K562 (cell line): Measurements from ENCODE around the gene PRR14. TPM values are rescaled to one million over a fixed set of nuclear protein-coding genes. Genes with fewer than 3 reads are reported as not detected.

ENCODE experiments used
- ATF2 ChIP-seq: sonication (generic); formaldehyde crosslinking; IDR thresholded peaks from 2 replicates; pipeline ENCODE4 v1.8.1; 2022; ENCODE audit warnings: missing genetic modification reagents
- CEBPG ChIP-seq, 3 experiments: fragments of 200-800 bp in 1 of 3; sonication (Bioruptor generic) in 1 of 3; sonication (generic) in 1 of 3; formaldehyde crosslinking in 1 of 3; IDR thresholded peaks in 2 of 3; conservative IDR thresholded peaks in 1 of 3; 2 replicates each; pipeline versions ENCODE4 v1.6.1 to v1.8.0; 2016 to 2022; ENCODE audit warnings: missing compliant biosample characterization in 2 of 3, missing genetic modification characterization in 2 of 3, mild to moderate bottlenecking in 1 of 3, missing genetic modification reagents in 1 of 3
- FOXA1 ChIP-seq: fragments of 450-650 bp; IDR thresholded peaks from 2 replicates; pipeline ENCODE4 v1.6.1; 2016; ENCODE audit warnings: mild to moderate bottlenecking, borderline replicate concordance
- FOXJ3 ChIP-seq: sonication (generic); formaldehyde crosslinking; IDR thresholded peaks from 2 replicates; pipeline ENCODE4 v1.4.0; 2020; ENCODE audit warnings: mild to moderate bottlenecking, missing genetic modification reagents
- HES1 ChIP-seq: fragments of 450-650 bp; IDR thresholded peaks from 2 replicates; pipeline ENCODE4 v1.6.1; 2016; ENCODE audit warnings: low read depth, mild to moderate bottlenecking, moderate library complexity
- HNRNPL ChIP-seq: fragments of 200-400 bp; formaldehyde crosslinking; IDR thresholded peaks from 2 replicates; pipeline ENCODE4 v1.6.1; 2017; ENCODE audit warnings: low read depth, mild to moderate bottlenecking, low read length
- HOMEZ ChIP-seq: fragments of 250-450 bp; sonication (Bioruptor Pico); IDR thresholded peaks from 2 replicates; pipeline ENCODE4 v1.4.0; 2020; ENCODE audit warnings: mild to moderate bottlenecking, moderate library complexity
- IRF1 ChIP-seq: sonication (generic); formaldehyde crosslinking; IDR thresholded peaks from 2 replicates; pipeline ENCODE4 v1.8.0; 2022; ENCODE audit warnings: missing genetic modification reagents, mild to moderate bottlenecking, borderline replicate concordance
- PHTF2 ChIP-seq: fragments of 250-450 bp; sonication (Bioruptor Pico); IDR thresholded peaks from 2 replicates; pipeline ENCODE4 v1.5.0; 2021; ENCODE audit warnings: mild to moderate bottlenecking
- POLR2A ChIP-seq: fragments of 450-650 bp; conservative IDR thresholded peaks from 2 replicates; pipeline ENCODE4 v1.6.1; 2016
- POLR3G ChIP-seq: IDR thresholded peaks from 2 replicates; pipeline ENCODE4 v1.6.1; 2011; ENCODE audit not compliant: insufficient read length, insufficient replicate concordance; ENCODE audit errors: extremely low read depth
- SRSF9 ChIP-seq: fragments of 200-400 bp; formaldehyde crosslinking; IDR thresholded peaks from 2 replicates; pipeline ENCODE4 v1.6.1; 2017; ENCODE audit warnings: low read depth, low read length, borderline replicate concordance
- TEAD2 ChIP-seq: fragments of 450-650 bp; IDR thresholded peaks from 2 replicates; pipeline ENCODE4 v1.6.1; 2016; ENCODE audit warnings: missing genetic modification characterization, control low read depth, missing compliant biosample characterization
- VEZF1 ChIP-seq: fragments of 200-800 bp; sonication (Bioruptor generic); IDR thresholded peaks from 2 replicates; pipeline ENCODE4 v1.6.1; 2017; ENCODE audit warnings: missing genetic modification characterization, missing compliant biosample characterization
- ZFPM2 ChIP-seq: fragments of 250-450 bp; sonication (Bioruptor Pico); IDR thresholded peaks from 2 replicates; pipeline ENCODE4 v1.5.1; 2022; ENCODE audit warnings: mild to moderate bottlenecking
- ZNF134 ChIP-seq: fragments of 250-450 bp; sonication (Bioruptor Pico); conservative IDR thresholded peaks from 2 replicates; pipeline ENCODE4 v1.4.0; 2020
- ZNF140 ChIP-seq: fragments of 250-450 bp; sonication (Bioruptor Pico); IDR thresholded peaks from 2 replicates; pipeline ENCODE4 v1.8.0; 2021; ENCODE audit warnings: moderate library complexity, mild to moderate bottlenecking, inconsistent platforms
- ZNF212 ChIP-seq: fragments of 450-650 bp; formaldehyde crosslinking; IDR thresholded peaks from 2 replicates; pipeline ENCODE4 v1.4.0; 2020; ENCODE audit warnings: mild to moderate bottlenecking
- ZNF589 ChIP-seq: fragments of 200-800 bp; sonication (Bioruptor generic); IDR thresholded peaks from 2 replicates; pipeline ENCODE4 v1.6.1; 2016; ENCODE audit warnings: low read depth, missing genetic modification characterization, missing compliant biosample characterization
- ZNF766 ChIP-seq: fragments of 200-800 bp; sonication (Bioruptor generic); conservative IDR thresholded peaks from 2 replicates; pipeline ENCODE4 v1.6.1; 2016; ENCODE audit warnings: missing genetic modification characterization, missing compliant biosample characterization
- ZNF79 ChIP-seq: fragments of 250-450 bp; sonication (Bioruptor Pico); IDR thresholded peaks from 2 replicates; pipeline ENCODE4 v1.4.0; 2020; ENCODE audit warnings: low read depth, mild to moderate bottlenecking, moderate library complexity
- polyA plus RNA-seq, 8 experiments: library from polyadenylated mRNA; depleted of rRNA in 4 of 8; stranded (reverse) in 5 of 8; unstranded in 3 of 8; fragments of >200 nt; fragmentation: Nextera tagmentation in 2 of 8; fragmentation: Illumina TruSeq in 1 of 8; extraction: Ambion mirVana in 2 of 8; extraction: Trizol in 1 of 8; gene quantifications; 2 replicates each; pipeline versions ENCODE4 v1.2.1 to v1.2.3, GENCODE V29; 2011 to 2014; ENCODE audit warnings: inconsistent platforms in 1 of 8, missing spikeins in 1 of 8
- total RNA-seq, 7 experiments: library from RNA; depleted of rRNA in 6 of 7; stranded (reverse); fragments of >200 nt in 6 of 7; fragmentation: Illumina TruSeq in 2 of 7; extraction: Trizol in 2 of 7; gene quantifications; 2 replicates each; pipeline versions ENCODE4 v1.2.1 to v1.2.3, GENCODE V29; 2011 to 2021; ENCODE audit warnings: low replicate concordance in 1 of 7

The PRR14 gene
- total and polyA plus RNA-seq, 9 of the 15 experiments (the other 6 are each of a cell fraction or from before 2014, with no cell fraction given): 2.2 to 63.1 (median 11.5) TPM

GRCh38 chr16:30651124-30652004 is 604 bp downstream of the PRR14 start (continued):
- TF ChIP-seq ATF2 (CRISPR knock-in tag) (no peak), ZNF766 (CRISPR knock-in tag) (no peak), ZFPM2 (CRISPR knock-in tag) (no peak), FOXA1 (no peak), ZNF212 (CRISPR knock-in tag) (no peak), PHTF2 (CRISPR knock-in tag) (no peak), ZNF134 (CRISPR knock-in tag) (no peak), FOXJ3 (CRISPR knock-in tag) (no peak), ZNF140 (CRISPR knock-in tag) (no peak), TEAD2 (tag) (no peak), HES1 (no peak), VEZF1 (CRISPR knock-in tag) (peak; percentile 95), SRSF9 (no peak), IRF1 (no peak), HNRNPL (peak; percentile 91), ZNF589 (CRISPR knock-in tag) (peak; percentile 1; the same call in 1 of the 2 replicates), HOMEZ (CRISPR knock-in tag) (no peak), POLR3G (no peak), ZNF79 (CRISPR knock-in tag) (no peak), POLR2A (peak; percentile 72), CEBPG (CRISPR knock-in tag; IDR thresholded peaks at IDR 0.05) (no peak), CEBPG (tag; conservative IDR thresholded peaks at IDR 0.05 in 1 of 2, IDR thresholded peaks at IDR 0.05 in 1 of 2) (no peak)
